BE2C (cell line): Measurements from ENCODE around the gene EWSR1.
"Not testable (repeated sequence)": the region's sequence is repeated elsewhere in the genome, so short reads cannot be mapped to it uniquely, and the experiment has no call there.

Experiments
- DNase-seq: peaks from one replicate; pipeline ENCODE4 v3.0.0-alpha.2; 2020
- H3K27me3 ChIP-seq: fragments of 250-450 bp; sonication (Bioruptor Pico); 2 replicates; pipeline ENCODE4 v1.5.1; 2020; ENCODE audit warnings: mild to moderate bottlenecking
- H3K36me3 ChIP-seq: fragments of 250-450 bp; sonication (Bioruptor Pico); 2 replicates; pipeline ENCODE4 v1.5.1; 2020; ENCODE audit warnings: mild to moderate bottlenecking
- H3K4me1 ChIP-seq: fragments of 250-450 bp; sonication (Bioruptor Pico); 2 replicates; pipeline ENCODE4 v1.5.1; 2020
- H3K4me3 ChIP-seq: 2 replicates; pipeline ENCODE4 v1.5.1; 2011; ENCODE audit warnings: low read depth, low read length
- H3K9me3 ChIP-seq: fragments of 250-450 bp; sonication (Bioruptor Pico); 2 replicates; pipeline ENCODE4 v1.5.1; 2020
- CTCF ChIP-seq: IDR thresholded peaks from 2 replicates; pipeline ENCODE4 v1.5.1; 2012; ENCODE audit warnings: mild to moderate bottlenecking, low read depth, low read length

EWSR1 gene

GRCh38 chr22:29341056-29341848 lies 73.2 kb downstream of the EWSR1 start:
- H3K4me1 ChIP-seq = peaks cover 17% of the 10 kb centered on the region
- H3K9me3 ChIP-seq = no peaks in the 10 kb centered on the region
- no peak for DNase-seq
- no peak overlapping the region for H3K4me3 ChIP-seq
- no peak for TF ChIP-seq CTCF
- H3K36me3 ChIP-seq = peaks cover 67% of the 10 kb centered on the region
- no peaks in the 10 kb centered on the region for H3K27me3 ChIP-seq

GRCh38 chr22:29341849-29342127 lies 73.7 kb downstream of the EWSR1 start:
- H3K36me3 ChIP-seq = peaks cover 70% of the 10 kb centered on the region
- no peak for TF ChIP-seq CTCF
- no peaks in the 10 kb centered on the region for H3K27me3 ChIP-seq
- no peaks in the 10 kb centered on the region for H3K9me3 ChIP-seq
- H3K4me1 ChIP-seq = peaks cover 17% of the 10 kb centered on the region
- DNase-seq = no peak
- H3K4me3 ChIP-seq = no peak overlapping the region

- DNase-seq = no peak
- no peak for TF ChIP-seq CTCF
- Histone ChIP-seq H3K27me3 (no peaks in the 10 kb centered on the region), H3K4me3 (no peak overlapping the region), H3K36me3 (peaks cover 70% of the 10 kb centered on the region), H3K4me1 (peaks cover 17% of the 10 kb centered on the region), H3K9me3 (no peaks in the 10 kb centered on the region)
Measured at GRCh38 chr22:29342177-29342576, 74.1 kb downstream of the EWSR1 start.

- H3K4me3 ChIP-seq = no peak overlapping the region
- H3K4me1 ChIP-seq = peaks cover 17% of the 10 kb centered on the region
- H3K27me3 ChIP-seq = no peaks in the 10 kb centered on the region
- TF ChIP-seq CTCF = peak; percentile 25
- peaks cover 70% of the 10 kb centered on the region for H3K36me3 ChIP-seq
- no peaks in the 10 kb centered on the region for H3K9me3 ChIP-seq
- DNase-seq = no peak
Measured at GRCh38 chr22:29342577-29343312, 74.7 kb downstream of the EWSR1 start.

GRCh38 chr22:29343313-29343805 lies 75.3 kb downstream of the EWSR1 start:
- H3K36me3 ChIP-seq = peaks cover 67% of the 10 kb centered on the region
- no peaks in the 10 kb centered on the region for H3K9me3 ChIP-seq
- DNase-seq = peak; percentile 83
- H3K4me3 ChIP-seq = no peak overlapping the region
- no peaks in the 10 kb centered on the region for H3K27me3 ChIP-seq
- TF ChIP-seq CTCF = no peak
- H3K4me1 ChIP-seq = peaks cover 17% of the 10 kb centered on the region

- TF ChIP-seq CTCF = no peak
- peak; percentile 87 for DNase-seq
- Histone ChIP-seq H3K9me3 (no peaks in the 10 kb centered on the region), H3K36me3 (peaks cover 65% of the 10 kb centered on the region), H3K4me3 (no peak overlapping the region), H3K4me1 (peaks cover 17% of the 10 kb centered on the region), H3K27me3 (no peaks in the 10 kb centered on the region)
Measured at GRCh38 chr22:29344137-29344536, 76.1 kb downstream of the EWSR1 start.

- Histone ChIP-seq H3K4me1 (peaks cover 17% of the 10 kb centered on the region), H3K36me3 (peaks cover 62% of the 10 kb centered on the region)
- DNase-seq, H3K4me3 ChIP-seq, H3K9me3 ChIP-seq, H3K27me3 ChIP-seq: not testable (repeated sequence)
Measured at GRCh38 chr22:29344889-29345288, 76.8 kb downstream of the EWSR1 start.
